B cell (primary cell): ENCODE measurements around the gene PHOX2B. TPM values are rescaled to one million over a fixed set of nuclear protein-coding genes. Genes with fewer than 3 reads are reported as not detected.

Source experiments
- ATAC-seq: fragments of 200-7000 bp; cut with Tn5 transposase; one replicate; pipeline ENCODE4 v1.10.0; 2021; ENCODE audit warnings: low read depth, mild to moderate bottlenecking, moderate number of reproducible peaks, moderate library complexity
- CTCF ChIA-PET: fragments of 350-600 bp; sonication (Branson Sonifier 250); formaldehyde crosslinking; loops from one replicate; lab custom pipeline; 2021; ENCODE audit warnings: antibody characterized with exemption, inconsistent platforms; lab: Charles Lee
- POLR2A ChIA-PET: fragments of 350-600 bp; sonication (Branson Sonifier 250); formaldehyde crosslinking; loops from one replicate; lab custom pipeline; 2021; ENCODE audit warnings: antibody characterized with exemption; lab: Charles Lee
- DNase-seq: peaks from one replicate; pipeline ENCODE4 v3.0.0; 2013
- H2AFZ ChIP-seq: 2 replicates; pipeline ENCODE4 v1.6.1; 2012; ENCODE audit warnings: mild to moderate bottlenecking, low read depth, low read length; ENCODE audit not compliant: insufficient read depth, poor library complexity, severe bottlenecking
- H3K27ac ChIP-seq, 2 donors: 1 replicate in 1 of 2; 2 replicates in 1 of 2; pipeline ENCODE4 v1.5.1; 2012 to 2013; ENCODE audit warnings: low read length in 2 of 2, mild to moderate bottlenecking in 2 of 2, moderate library complexity in 1 of 2
- H3K27me3 ChIP-seq, 4 experiments: fragments of 200-600 bp in 1 of 4; sonication (generic) in 1 of 4; replicated peaks in 1 of 4; 1 replicate in 2 of 4; 2 replicates in 2 of 4; pipeline versions ENCODE4 v1.6.1 to v1.7.0; 2013 to 2016; ENCODE audit warnings: low read length in 3 of 4, mild to moderate bottlenecking in 2 of 4, mixed read lengths in 1 of 4, moderate library complexity in 1 of 4; ENCODE audit not compliant: insufficient read depth in 4 of 4, control insufficient read depth in 3 of 4; ENCODE audit errors: control extremely low read depth in 1 of 4
- H3K36me3 ChIP-seq, 2 experiments: replicated peaks in 1 of 2; 1 replicate in 1 of 2; 2 replicates in 1 of 2; pipeline versions ENCODE4 v1.6.1 to v1.7.1; 2013; ENCODE audit warnings: low read length in 1 of 2; ENCODE audit not compliant: insufficient read depth in 2 of 2, control insufficient read depth in 1 of 2; ENCODE audit errors: control extremely low read depth in 1 of 2, extremely low read depth in 1 of 2
- H3K4me1 ChIP-seq, 2 donors: fragments of 200-600 bp in 1 of 2; sonication (generic) in 1 of 2; 1 replicate in 1 of 2; 2 replicates in 1 of 2; pipeline versions ENCODE4 v1.5.1 to v1.6.1; 2013 to 2017; ENCODE audit warnings: low read length in 2 of 2; ENCODE audit not compliant: control insufficient read depth in 2 of 2, insufficient read depth in 2 of 2
- H3K4me2 ChIP-seq: replicated peaks from 2 replicates; pipeline ENCODE3; 2012; ENCODE audit warnings: mild to moderate bottlenecking, low read depth, low read length; ENCODE audit not compliant: poor library complexity, severe bottlenecking
- H3K4me3 ChIP-seq, 5 experiments: fragments of 200-600 bp in 1 of 5; sonication (generic) in 1 of 5; 1 replicate in 3 of 5; 2 replicates in 2 of 5; pipeline versions ENCODE4 v1.5.1 to v1.7.0; 2011 to 2016; ENCODE audit warnings: low read length in 4 of 5, mild to moderate bottlenecking in 4 of 5, low read depth in 2 of 5, control low read depth in 1 of 5, moderate library complexity in 1 of 5; ENCODE audit not compliant: insufficient read depth in 1 of 5; ENCODE audit errors: control extremely low read depth in 1 of 5, extremely low read depth in 1 of 5
- H3K79me2 ChIP-seq: fragments of 200-600 bp; sonication (generic); one replicate; pipeline ENCODE4 v1.6.0; 2016; ENCODE audit warnings: low read length; ENCODE audit not compliant: control insufficient read depth, insufficient read depth
- H3K9ac ChIP-seq: fragments of 200-600 bp; sonication (generic); 2 replicates; pipeline ENCODE4 v1.6.1; 2017; ENCODE audit warnings: mild to moderate bottlenecking, low read length, moderate library complexity
- H3K9me3 ChIP-seq, 3 donors: one replicate each; pipeline versions ENCODE4 v1.6.1 to v1.7.1; 2013; ENCODE audit warnings: low read length in 2 of 3; ENCODE audit not compliant: control insufficient read depth in 2 of 3, insufficient read depth in 1 of 3; ENCODE audit errors: control extremely low read depth in 1 of 3
- H4K20me1 ChIP-seq: 2 replicates; pipeline ENCODE4 v1.6.0; 2012; ENCODE audit warnings: mild to moderate bottlenecking, low read length; ENCODE audit not compliant: insufficient read depth, control insufficient read depth, poor library complexity, severe bottlenecking
- H3K27ac Mint-ChIP-seq: one replicate; pipeline ENCODE4 v1.8.0; 2021; ENCODE audit warnings: mixed read lengths
- H3K27me3 Mint-ChIP-seq: one replicate; pipeline ENCODE4 v1.8.0; 2021; ENCODE audit warnings: mixed read lengths
- H3K4me1 Mint-ChIP-seq: one replicate; pipeline ENCODE4 v1.8.0; 2021; ENCODE audit warnings: mixed read lengths
- H3K4me3 Mint-ChIP-seq: one replicate; pipeline ENCODE4 v1.8.0; 2021; ENCODE audit warnings: mixed read lengths
- H3K9me3 Mint-ChIP-seq: one replicate; pipeline ENCODE4 v1.8.0; 2022; ENCODE audit warnings: mixed read lengths; ENCODE audit not compliant: insufficient read depth
- EZH2 ChIP-seq: IDR thresholded peaks from 2 replicates; pipeline ENCODE4 v1.6.1; 2012; ENCODE audit warnings: borderline replicate concordance, low read depth, mild to moderate bottlenecking, moderate library complexity, low read length; ENCODE audit not compliant: insufficient read depth, poor library complexity, severe bottlenecking
- WGBS: methylation state at CpG from one replicate; pipeline ENCODE4 v1.1.5; 2013; ENCODE audit warnings: missing lambda C conversion rate; ENCODE audit not compliant: insufficient coverage; 5-methylcytosine and 5-hydroxymethylcytosine counted together
- intact Hi-C: fragments of 100-400 bp; cut with micrococcal nuclease; formaldehyde crosslinking; loops from one replicate; pipeline ENCODE4 v1.10.0; 2022
- polyA plus RNA-seq: library from polyadenylated mRNA; depleted of rRNA; stranded (reverse); fragments of >200 nt; gene quantifications from 2 replicates; pipeline ENCODE4 v1.2.3, GENCODE V29; 2012
- total RNA-seq, 2 donors: library from RNA; stranded (reverse); fragments of 120-200 nt in 1 of 2; gene quantifications; 1 replicate in 1 of 2; 2 replicates in 1 of 2; pipeline versions ENCODE4 v1.2.3 to v1.2.4, GENCODE V29; 2013 to 2022
- TF ChIP-seq, protein P1 (sequence below): fragments of 200-600 bp; IDR thresholded peaks from one replicate; pipeline ENCODE4 v1.8.0; 2022; ENCODE audit warnings: antibody characterized with exemption, mild to moderate bottlenecking

PHOX2B gene
- total and polyA plus RNA-seq, 2 donors (not counting 1 experiment from before 2014, with no cell fraction given) = not detected

DNA sequence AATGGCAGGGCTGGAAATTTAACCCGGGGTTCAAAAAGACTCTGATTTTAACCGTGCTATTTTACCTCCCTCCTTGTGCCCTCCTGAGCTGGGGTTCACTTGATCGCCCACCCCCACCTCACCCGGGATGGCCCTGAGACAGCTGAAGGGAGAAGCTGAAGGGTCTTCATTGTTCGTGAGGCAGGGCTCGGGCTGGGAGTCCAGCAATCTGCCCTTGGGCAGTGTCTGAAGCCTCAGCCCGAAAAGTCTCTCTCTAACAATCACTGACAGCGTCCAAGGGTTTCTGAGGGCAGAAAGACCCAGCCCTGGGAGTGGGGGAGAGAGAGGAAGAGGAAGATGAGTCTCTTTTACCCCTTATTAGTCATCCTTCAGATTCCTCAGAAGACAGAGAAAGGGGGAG lies 39.4 kb upstream of the PHOX2B start:
- H3K36me3 ChIP-seq = no peaks in the 10 kb centered on the region
- H3K9me3 Mint-ChIP-seq = no peaks in the 10 kb centered on the region
- no peaks in the 10 kb centered on the region for H3K4me1 ChIP-seq
- H3K27ac Mint-ChIP-seq = no peak overlapping the region
- POLR2A ChIA-PET = no interaction called here
- H3K79me2 ChIP-seq = no peaks in the 10 kb centered on the region
- DNase-seq (no peak), ATAC-seq (no peak)
- no peaks in the 10 kb centered on the region for H3K4me1 Mint-ChIP-seq
- no peak overlapping the region for H3K9ac ChIP-seq
- intact Hi-C loops = no loop called here
- no peak overlapping the region for H3K4me3 ChIP-seq
- H2AFZ ChIP-seq = no peak overlapping the region
- H3K27ac ChIP-seq = no peak overlapping the region
- peaks cover 3% of the 10 kb centered on the region for H3K27me3 Mint-ChIP-seq
- no peak overlapping the region for H3K4me3 Mint-ChIP-seq
- H3K27me3 ChIP-seq = peaks cover 0 to 4% (median 0%) of the 10 kb centered on the region in 4 experiments
- H4K20me1 ChIP-seq = no peaks in the 10 kb centered on the region
- no peak overlapping the region for H3K4me2 ChIP-seq
- no peak for TF ChIP-seq EZH2
- TF ChIP-seq, protein P1, sequence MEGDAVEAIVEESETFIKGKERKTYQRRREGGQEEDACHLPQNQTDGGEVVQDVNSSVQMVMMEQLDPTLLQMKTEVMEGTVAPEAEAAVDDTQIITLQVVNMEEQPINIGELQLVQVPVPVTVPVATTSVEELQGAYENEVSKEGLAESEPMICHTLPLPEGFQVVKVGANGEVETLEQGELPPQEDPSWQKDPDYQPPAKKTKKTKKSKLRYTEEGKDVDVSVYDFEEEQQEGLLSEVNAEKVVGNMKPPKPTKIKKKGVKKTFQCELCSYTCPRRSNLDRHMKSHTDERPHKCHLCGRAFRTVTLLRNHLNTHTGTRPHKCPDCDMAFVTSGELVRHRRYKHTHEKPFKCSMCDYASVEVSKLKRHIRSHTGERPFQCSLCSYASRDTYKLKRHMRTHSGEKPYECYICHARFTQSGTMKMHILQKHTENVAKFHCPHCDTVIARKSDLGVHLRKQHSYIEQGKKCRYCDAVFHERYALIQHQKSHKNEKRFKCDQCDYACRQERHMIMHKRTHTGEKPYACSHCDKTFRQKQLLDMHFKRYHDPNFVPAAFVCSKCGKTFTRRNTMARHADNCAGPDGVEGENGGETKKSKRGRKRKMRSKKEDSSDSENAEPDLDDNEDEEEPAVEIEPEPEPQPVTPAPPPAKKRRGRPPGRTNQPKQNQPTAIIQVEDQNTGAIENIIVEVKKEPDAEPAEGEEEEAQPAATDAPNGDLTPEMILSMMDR = no peak
- 90% methylated on average over 2 of the region's 8 CpGs for WGBS
- CTCF ChIA-PET = no interaction called here
- H3K9me3 ChIP-seq = no peaks in the 10 kb centered on the region

DNA sequence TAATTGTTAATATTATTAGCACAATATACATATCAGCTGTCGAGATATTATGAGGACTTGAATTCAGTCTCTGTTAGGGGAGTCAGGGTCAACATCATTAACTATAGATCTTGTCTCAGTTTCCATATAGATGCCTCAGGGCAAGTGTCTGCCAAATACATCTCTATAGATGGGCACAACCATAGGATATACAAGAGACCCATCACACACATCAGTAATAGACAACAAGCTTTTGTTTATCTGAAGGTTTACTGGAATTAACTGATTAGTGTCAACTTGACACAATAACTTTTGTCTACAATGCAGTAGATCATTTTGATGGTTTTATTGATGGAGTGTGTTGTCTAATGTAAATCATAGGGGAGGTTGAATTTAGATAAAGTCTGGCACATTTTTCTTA lies 37.1 kb upstream of the PHOX2B start:
- Histone ChIP-seq H3K27me3 (peaks cover 0 to 4% (median 0%) of the 10 kb centered on the region in 4 experiments), H3K4me1 (no peaks in the 10 kb centered on the region), H2AFZ (no peak overlapping the region), H3K9ac (no peak overlapping the region), H3K36me3 (no peaks in the 10 kb centered on the region), H3K4me2 (no peak overlapping the region), H3K4me3 (no peak overlapping the region), H3K9me3 (no peaks in the 10 kb centered on the region), H3K79me2 (no peaks in the 10 kb centered on the region), H3K27ac (no peak overlapping the region), H4K20me1 (no peaks in the 10 kb centered on the region)
- Mint-ChIP-seq H3K27me3 (peaks cover 7% of the 10 kb centered on the region), H3K4me1 (no peaks in the 10 kb centered on the region), H3K27ac (no peak overlapping the region), H3K9me3 (no peaks in the 10 kb centered on the region), H3K4me3 (no peak overlapping the region)
- no peak for DNase-seq
- no CpG with 5 or more reads among the region's 1 CpG for WGBS
- intact Hi-C loops = no loop called here
- ChIA-PET CTCF (no interaction called here), POLR2A (no interaction called here)
- no peak for TF ChIP-seq EZH2
- TF ChIP-seq, protein P1 = no peak
- no peak for ATAC-seq
